ENCODE measurements around the gene TMEM200B.
"Not testable (repeated sequence)": the region's sequence is repeated elsewhere in the genome, so short reads cannot be mapped to it uniquely, and the experiment has no call there.

TMEM200B gene

DNA sequence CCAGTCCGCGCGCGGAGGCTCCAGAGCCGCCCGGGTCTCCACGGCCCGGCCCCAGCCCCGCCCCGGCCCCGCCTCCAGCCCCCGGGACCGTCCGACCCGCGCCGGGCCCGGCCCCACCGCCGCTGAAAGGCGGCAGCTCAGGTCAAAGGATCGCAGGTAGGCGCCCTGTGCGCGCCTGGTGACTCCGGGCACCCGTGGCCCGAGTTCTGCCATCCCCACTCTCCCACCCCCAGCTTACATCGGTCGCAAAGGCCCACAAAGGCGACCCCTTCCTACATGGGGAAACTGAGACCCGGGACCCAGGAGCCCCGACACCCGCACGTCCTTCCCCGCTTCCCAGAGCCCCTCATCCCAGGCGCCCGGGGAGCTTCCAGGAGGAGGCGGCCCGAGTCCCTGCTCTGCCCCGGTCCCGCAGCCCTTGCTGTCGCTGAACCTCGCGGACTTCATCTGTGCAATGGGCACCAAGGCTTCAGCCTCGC, at the start of gene TMEM200B:
TMEM200B (minus strand) TSS at position 17 of the 479 bp plus-strand sequence. CDS start 2,075 bp downstream, outside the sequence.
- no peak for DNase-seq

DNA sequence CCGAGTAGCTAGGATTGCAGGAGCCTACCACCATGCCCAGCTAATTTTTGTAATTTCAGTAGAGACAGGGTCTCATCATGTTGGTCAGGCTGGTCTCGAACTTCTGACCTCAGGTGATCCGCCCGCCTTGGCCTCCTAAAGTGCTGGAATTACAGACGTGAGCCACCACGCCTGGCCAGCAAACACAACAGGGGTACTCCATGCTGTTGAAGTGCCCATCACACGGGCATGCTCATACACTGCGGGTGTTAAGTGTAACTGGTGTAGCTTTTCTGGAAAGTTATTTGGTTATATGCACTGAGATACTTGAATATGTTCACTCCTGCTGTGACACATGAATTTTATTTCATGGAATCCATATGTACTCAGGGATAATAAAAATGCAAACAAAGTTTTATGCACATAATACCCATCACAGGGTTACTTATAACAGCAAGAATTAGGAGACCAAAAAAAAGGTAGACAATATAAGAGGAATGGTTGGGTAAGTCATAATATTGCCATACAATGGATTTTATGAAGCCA, 48.8 kb upstream of the TMEM200B start:
- no peak for DNase-seq

DNA sequence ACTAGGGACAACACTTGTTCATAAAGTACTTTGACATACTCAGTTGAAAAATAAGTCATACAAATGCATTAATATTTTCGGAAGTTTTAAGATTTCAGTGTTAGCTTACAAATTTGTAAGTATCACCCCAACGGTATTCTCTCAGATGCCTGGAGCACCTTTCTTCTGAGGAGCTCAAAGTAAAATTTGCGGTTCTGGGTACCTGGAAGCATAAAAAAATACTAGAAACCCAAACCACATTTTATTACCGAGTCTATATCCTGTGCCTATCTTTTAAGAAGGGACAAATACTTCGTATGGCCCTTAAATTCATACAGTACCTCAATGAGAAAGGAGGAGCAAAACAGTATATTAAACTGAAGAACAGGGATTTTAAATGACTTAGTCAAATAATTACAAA, 47.8 kb upstream of the TMEM200B start:
- DNase-seq: no peak

DNA sequence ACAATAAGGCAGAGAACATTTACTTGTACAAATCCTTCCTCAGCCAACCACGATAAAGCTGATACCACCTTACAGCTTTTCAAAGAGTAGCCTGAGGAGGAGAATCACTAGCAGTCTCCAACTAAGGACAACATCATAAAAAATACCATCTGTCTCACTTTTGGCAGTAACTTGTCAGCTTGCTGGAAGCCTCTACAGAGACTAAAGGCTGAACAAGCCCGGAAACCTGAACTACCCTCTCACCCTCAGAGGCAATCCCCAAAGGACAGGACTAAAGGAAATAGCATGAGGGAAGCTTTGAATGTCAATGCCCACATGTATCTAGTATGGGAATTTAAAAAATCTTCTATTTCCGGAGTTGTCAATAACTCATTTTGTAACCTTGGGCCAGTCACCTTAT, 47.4 kb upstream of the TMEM200B start:
- no peak for DNase-seq

DNA sequence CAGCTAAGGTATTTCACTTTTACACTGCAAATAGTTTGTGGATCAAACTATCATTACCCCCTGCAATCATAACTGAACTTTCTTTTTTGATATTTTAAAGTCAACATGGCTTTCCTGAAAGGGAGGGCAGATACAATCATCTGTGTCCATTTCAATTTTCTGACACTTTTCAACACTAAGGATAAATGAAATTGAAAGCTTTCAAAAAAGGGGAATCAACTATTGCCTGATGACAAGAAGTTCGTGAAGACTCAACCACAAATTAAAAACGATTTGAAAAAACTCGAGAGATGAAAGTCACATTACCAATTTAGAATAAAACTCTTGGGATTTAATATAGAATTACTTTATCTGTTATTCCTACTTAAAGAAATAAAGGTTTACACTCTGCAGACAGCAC, 46.3 kb upstream of the TMEM200B start:
- DNase-seq: no peak

DNA sequence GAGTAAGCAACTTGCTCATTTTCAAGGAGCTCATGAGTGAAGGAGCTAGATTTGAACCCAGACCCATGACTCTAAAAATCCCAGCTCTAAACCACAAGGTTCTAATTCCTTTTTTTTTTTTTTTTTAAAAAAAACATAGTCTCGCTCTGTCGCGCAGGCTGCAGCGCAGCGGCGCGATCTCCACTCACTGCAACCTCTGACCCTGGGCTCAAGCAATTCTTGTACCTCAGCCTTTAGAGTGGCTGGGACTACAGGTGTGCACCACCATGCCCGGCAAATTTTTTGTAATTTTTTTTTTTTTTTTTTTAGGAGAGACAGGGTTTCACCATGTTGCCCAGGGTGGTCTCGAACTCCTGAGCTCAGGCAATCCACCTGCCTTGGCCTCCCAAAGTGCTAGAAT, 44.2 kb upstream of the TMEM200B start:
- no peak for DNase-seq

DNA sequence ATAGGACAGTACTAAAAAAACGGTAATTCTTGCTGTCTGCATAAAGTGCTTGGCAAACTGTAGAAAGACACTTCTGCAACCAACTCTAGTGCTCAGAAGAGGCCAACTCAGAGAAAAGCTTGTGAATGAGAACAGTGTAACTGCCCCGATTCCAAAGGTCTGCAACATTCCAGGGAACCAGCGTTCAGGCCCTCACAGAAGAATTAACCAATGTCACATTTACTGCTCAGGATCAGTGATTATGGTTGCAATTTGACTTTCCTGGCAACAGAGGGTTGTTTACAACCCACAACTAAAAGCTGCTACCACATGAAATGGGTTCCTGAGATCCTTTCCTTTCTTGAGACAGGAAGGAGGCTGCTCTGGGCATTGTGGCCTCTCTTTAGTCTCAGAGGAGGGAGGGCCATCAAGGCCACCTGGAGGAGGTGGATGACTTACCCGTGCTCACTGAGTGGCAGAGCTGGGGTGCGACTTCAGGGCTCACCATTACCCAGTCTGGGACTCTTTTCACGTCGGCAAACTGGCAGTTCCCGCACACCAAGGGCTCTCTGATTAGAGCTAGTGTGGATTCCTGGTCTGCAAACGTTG, 42.7 kb upstream of the TMEM200B start:
- no peak for DNase-seq

DNA sequence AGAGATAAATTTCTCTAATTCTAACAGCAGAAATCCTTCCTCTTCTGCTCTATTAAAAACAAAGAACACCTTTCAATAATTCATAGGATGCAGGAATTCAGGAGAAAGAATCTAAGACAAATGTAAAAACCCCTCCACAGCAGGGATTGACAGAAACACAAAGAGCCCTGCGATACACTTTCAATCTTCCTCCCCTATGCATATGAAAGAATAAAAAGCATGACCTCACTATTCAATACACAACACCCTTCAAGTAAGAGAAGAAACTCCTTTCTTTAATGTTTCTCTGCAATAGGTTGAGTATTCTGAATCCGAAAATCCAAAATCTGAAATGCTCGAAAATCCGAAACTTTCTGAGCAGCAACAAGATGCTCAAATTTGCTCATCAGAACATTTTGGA, 40.9 kb upstream of the TMEM200B start:
- no peak for DNase-seq

DNA sequence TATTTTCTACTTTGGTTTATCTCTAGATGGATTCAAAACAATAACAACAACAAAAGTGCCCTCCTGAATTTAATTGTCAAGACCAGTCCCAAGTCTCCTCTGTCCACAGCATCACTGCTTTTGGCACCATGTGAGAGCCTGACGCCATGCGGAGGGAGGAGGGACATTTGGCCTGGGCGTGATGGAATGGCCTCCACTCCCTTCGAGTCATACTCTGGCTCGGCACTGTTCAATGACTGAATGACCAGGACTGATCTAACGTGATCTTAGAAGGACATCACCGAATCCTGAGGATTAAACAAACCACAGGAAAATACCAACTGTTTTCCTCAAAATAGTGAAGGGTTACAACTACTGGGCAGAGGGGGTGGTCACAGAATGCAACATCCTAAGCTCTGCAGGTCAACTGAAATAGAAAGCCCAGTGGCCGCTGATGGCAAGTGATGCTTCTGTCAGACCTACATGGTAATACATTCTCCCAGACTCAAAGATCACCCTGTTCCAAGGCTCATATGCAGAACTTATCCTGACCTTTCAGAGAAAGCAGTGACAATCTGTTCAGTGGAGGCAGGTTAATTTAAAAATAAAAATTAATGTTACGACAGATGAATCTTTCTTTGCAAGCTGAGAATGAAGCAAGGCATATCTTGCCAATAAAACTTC, 38.9 kb upstream of the TMEM200B start:
- DNase-seq: no peak

DNA sequence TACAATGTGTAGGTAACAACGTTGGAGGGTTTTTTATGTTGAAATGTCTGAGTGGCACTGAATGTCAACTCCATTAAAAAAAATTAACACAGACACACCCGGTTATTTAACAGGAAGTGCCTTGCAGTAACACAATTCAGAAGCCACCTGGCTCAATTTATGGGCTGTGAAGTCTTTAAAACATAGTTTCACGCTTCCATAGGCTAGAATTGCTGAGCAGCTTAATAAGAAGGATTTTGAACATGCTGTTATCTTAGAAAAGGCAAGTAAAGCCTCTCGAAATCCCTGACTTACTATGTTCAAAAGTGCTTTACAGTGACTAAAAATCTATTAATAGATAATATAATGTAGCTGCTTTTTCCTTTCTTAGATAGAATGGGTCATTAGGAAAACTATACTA, 38.3 kb upstream of the TMEM200B start:
- no peak for DNase-seq

DNA sequence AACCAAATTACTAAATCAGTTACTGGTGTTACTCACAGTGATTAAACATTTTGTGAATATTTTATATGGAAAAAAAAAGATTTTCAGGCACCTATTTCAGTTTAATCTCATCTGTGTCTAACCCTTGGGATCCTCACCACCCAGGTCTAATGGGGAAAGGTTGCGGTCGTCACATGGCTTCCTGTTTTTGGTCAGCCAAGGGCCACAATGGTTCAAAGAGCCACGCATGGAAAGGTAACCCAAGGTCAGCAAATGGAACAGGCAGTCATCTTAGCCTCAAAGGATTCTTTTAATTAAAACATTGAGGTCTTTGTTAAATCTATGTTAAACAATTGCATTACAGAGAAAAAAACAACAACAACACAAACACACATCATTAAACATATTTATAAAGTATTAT, 36.1 kb upstream of the TMEM200B start:
- no peak for DNase-seq

DNA sequence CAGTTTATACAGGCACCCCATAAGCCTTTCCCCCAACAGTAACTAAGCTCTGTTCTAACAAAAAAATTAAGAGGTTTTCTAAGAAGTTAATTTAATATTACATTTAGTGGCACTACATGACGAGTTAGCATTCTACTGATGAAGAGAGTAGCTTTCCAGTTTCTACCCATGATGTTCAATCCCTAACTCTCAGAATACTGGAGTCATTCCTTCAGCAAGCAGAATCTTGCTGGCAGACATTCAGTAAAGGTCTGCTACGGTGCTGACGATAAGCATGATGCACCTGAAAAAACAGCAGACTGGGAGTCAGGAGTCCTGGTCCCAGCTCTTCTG, 33.5 kb upstream of the TMEM200B start:
- no peak for DNase-seq

DNA sequence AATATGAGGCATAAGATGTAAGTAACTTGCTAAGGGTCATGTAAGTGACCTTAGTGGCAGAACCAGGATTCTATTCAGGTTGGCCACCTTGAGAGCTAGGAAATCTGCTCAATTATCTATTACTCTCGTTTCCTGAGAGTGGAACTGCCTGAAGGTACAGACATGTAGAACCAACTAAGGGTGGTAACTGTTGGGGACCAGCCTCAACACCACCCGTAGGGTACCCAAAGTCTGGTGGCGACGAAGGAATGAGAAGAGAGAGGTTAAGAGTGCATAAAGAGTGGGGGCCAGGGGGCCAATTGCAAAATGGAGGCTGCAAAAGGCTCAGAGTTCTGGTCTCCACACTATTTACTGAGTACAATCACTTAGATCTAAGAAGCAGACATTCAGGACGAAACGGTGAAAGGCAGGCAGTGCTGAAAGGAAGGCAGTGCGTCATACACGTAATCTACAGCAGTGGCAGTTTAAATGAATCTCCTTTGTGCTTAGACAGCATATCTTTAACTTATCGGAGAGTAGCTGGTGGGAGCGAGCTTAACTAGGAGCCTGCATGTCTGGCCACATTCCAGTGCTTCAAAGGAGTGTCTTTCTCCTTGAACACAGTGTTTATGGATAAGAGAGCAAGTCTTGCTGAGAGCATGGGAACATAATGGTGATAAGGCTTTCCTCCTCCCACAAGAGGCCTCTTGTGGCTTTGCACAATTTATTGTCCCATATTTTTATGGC, 33.0 kb upstream of the TMEM200B start:
- DNase-seq: no peak

DNA sequence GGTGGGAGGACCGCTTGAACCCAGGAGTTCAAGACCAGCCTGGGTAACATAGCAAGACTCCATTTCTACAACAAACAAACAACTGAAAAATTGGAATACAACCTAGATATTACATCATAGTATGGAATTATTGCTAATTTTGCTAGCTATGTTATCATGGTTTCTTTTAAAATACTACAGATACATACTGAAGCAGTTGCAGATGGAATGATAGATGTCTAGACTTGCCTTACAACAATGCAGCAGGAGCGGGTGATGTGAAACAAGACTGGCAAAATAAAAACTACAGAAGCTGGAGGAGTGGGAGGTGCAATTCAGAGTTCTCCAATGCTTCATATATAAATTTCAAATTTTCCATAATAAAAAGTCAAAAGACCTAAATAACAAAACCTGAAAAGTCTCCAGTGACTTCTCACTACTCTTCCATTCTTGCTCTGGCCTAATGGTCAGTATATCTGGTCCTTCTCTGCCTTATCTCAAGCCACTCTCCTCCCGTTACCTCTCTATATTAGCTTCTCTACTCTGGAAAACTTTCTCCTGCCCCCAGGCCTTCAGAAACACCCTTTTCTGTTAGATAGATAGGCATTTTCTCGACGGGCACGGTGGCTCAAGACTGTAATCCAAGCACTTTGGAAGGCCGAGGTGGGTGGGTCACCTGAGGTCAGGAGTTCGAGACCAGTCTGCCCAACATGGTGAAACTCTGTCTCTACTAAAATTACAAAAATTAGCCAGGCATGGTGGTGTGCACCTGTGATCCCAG, 28.5 kb upstream of the TMEM200B start:
- DNase-seq: no peak

DNA sequence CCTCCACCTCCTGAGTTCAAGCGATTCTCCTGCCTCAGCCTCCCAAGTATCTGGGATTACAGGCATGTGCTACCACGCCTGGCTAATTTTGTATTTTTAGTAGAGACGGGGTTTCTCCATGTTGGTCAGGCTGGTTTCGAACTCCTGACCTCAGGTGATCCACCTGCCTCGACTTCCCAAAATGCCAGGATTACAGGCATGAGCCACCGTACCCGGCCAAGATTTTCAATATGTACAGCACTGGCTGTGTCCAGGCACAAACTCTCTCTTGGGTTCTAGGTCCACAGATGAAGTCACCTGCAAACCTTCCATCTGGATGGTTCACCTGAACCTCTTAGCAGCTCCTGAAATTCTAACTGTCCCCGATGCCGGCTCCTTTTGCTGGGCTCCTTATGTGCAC, 26.6 kb upstream of the TMEM200B start:
- DNase-seq: not testable (repeated sequence)

DNA sequence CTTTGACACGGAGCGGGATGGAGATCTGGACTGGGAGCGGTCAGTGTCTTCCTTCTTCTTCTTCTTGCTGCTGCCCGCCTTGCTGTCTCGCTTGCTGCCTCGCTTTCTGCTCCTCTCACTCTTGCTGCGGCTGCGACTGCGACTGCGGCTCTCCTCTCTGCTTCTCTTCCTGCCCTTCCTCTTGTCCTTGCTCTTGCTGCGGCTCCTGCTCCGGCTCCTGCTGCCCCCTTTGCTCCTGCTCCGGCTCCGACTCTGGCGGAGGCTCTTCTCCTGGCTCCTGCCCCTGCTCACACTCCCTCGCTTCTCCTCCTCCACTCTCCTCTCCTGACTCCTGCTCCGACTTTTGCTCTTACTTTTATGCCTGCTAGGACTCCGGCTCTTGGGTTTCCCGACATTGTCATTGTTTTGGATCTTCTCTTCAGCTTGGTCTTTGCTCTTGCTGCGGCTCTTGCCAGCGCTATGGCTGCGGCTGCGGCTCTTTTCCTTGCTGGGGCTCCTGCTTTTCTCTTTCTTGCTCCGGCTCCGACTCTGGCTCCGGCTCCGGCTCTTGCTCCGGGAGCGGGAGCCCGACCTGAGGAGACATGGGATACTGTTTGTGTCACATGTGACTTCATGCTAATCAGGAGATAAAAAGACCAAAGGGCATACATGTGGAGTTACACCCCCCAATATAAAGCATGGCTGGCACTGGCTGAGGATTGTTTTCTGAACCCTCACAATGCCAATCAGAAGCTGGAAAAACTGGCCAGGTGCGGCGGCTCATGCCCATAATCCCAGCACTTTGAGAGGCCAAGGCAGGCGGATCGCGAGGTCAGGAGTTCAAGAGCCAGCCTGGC, 25.2 kb upstream of the TMEM200B start:
- no peak for DNase-seq

DNA sequence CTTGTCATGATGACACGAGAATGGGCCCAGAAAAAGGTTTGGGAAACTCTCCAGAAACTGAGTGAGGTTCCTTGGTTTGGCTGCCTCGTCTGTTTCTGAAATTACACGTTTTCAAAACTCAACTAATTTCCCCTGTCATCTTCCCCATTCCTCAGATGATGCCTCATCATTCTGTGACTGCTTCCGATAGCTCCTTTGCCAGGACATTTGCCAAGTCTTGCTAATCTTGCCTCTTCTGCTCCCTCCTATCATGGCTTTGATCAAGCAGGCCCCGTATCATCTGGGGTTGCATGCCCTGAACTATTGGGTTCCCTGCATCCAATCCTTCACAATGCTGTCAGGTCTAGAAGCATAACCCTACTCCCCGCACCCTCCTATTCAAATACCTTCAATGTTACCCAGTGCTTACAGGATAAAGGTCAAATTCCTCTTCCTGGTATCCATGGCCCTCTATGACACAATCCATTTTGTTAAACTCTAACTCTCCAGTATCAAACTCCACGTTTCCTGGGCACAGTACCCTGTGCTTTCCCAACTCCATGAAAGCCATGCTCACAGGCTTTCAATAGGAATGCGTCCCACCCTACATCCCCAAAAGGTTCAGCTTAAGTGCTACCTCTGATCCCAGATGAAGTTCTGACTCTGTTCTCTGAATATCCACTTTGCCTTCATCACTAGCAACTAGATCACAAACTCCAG, 22.2 kb upstream of the TMEM200B start:
- DNase-seq: no peak

DNA sequence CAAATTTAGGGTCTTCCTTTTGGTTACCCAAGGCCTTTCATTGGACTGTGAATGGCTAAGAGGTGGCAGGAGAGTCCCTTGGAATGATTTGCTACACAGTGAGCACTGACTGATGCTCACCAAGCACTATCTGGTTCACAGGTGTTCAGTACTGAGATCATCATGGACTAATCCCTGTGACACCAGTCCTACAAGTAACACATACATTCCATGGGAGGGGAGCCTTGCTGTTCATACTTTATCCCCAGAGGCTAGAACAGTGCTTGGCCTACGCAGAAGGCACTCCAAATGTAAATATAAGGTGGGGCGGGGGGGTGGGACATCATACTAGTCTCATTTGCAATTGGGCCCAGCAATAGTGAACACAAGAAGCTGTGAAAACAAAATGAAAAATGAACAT, 20.5 kb upstream of the TMEM200B start:
- no peak for DNase-seq

DNA sequence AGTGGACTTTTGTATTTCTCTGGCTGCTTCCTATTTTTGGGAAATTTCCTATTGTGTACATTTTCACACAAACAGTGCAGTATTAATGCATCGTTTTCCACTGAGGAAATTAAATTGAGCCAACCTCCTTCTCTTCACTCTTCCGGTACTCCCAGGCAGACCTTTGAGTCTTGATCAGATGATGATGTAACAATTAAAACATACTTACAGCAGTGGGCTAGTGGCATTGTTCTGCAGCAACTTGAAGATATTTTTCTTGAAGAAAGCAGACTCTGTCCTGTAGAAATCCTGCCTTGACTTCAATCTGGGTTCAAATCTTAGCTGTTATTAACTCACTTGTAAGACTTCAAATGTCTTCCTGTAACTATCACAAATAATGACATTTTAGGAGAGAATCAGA, 19.0 kb upstream of the TMEM200B start:
- DNase-seq: no peak

DNA sequence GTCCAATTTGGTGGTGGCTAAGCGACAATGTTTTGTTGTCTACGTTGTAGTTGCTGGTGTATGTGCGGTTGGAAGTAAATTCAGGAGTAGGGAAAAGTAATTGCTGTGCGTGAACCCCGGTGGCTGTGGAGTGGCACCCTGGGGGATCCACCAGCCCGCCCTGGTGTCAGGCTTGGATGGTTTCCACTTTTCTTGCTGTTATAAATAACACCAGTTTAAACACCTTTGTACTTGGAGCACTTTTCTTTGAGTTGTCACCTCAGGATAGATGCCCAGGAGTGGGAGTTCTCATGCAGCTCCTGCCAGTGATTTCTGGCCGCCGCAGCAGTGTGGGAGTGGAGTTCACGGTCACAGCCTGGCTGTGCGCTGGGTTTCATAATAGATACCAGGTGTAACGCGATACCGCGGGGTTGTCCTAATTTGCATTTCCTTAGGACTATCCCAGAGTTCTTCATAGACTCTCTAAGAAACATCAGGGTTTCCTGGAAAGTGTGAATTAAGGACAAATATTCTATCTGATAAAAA, 12.8 kb upstream of the TMEM200B start:
- DNase-seq: no peak

DNA sequence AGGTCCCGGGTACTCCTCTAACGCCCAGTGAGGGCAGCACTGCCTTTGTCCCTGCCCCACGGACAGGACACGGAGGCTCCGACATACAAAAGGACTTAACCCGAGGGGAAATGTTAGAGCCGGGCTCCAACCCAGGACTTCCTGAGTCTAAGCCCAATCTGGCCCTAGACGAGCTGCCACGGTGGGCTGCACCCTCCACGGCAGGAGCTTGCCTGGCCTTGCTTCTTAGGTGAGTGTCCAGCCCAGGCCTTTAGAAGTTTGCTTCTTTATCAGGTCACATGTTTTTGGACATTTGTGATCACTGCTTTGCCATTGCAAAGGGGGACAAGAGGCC, 11.0 kb upstream of the TMEM200B start:
- DNase-seq: no peak

All from NCI-H1930 (cell line).